ENCODE results near the gene CSGALNACT2. TPM values are rescaled to one million over a fixed set of nuclear protein-coding genes. Genes with fewer than 3 reads are reported as not detected.
A peak's percentile ranks its signal among the peaks of the same experiment; 100 is the strongest.

CSGALNACT2 gene
- total RNA-seq, 1 experiment from 2014 or later: 1.3 TPM

DNA sequence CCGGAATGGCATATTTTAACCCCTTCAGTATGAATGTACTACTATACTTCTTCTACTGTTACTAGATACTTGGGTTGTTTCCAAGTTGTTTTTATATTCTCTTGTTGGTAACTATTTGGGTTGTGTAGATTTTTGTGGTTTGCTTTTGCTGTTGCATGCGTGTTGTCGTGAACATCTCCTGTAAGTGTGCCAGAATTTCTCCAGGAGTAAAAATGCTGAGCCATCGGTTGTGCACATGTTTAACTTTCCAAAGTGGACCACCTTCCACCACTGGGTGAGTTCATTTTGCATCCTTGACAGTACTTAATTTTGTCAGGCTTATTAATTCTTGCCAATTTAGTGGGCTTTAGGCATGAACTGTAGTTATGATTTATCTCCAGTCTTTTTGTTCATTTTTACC is 47.9 kb downstream of the CSGALNACT2 start:
- no peak for DNase-seq (ENCODE audit: low spot score)

DNA sequence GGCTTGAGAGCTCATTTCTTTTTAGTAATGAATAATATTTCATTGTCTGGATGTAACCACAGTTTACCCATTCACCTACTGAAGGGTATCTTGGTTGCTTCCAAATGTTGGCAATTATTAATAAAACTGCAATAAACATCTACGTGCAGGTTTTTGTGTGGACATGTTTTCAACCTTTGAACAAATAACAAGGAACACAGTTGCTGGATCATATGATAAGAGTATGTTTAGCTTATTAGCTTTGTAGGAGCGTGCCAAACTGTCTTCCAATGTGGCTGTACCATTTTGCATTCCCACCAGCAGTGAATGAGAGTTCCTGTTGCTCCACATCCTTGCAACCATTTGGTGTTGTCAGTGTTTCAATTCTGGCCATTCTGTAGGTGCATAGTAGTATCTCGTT is 49.0 kb downstream of the CSGALNACT2 start:
- no peak for DNase-seq (ENCODE audit: low spot score)

DNA sequence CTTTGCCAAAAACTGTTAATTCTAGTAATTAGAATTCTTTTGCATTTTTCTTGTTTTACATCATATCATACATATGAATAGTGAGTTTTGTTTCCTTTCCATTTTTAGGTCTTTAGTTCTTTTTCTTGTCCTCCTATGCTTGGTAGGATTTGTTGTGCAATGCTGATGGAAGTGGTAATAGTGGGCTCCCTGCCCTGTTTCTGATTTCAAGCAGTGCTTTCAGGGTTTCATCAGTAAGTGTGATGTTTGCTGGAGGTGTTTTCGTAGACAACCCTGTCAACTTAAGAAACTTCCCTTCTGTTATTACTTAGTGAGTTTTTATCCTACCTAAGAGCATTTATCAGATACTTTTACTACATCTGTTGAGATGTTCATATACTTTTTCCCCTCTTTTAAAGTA is 50.5 kb downstream of the CSGALNACT2 start:
- no peak for DNase-seq (ENCODE audit: low spot score)

DNA sequence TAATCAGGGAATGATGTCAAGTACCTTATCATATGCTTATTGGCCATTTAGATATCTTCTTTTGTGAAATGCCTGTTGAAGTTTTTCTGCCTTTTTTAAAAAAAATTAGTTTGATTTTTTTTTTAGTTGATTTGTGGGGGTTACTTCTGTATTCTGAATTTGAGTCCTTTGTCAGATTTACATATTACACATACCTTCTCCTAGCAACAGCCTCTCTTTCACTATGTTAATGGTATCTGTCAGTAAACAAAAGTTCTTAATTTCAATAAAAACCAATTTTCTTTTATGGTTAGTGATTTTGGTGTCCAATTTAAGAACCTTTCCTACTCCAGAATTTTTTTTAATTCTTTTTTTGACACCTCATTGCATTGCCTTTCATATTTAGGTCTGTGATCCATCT is 52.0 kb downstream of the CSGALNACT2 start:
- no peak for DNase-seq (ENCODE audit: low spot score)

GRCh38 chr10:43190775-43191174 is 52.5 kb downstream of the CSGALNACT2 start:
- no peak for DNase-seq (ENCODE audit: low spot score)

GRCh38 chr10:43192884-43193283 is 54.6 kb downstream of the CSGALNACT2 start:
- DNase-seq (ENCODE audit: low spot score): no peak

DNA sequence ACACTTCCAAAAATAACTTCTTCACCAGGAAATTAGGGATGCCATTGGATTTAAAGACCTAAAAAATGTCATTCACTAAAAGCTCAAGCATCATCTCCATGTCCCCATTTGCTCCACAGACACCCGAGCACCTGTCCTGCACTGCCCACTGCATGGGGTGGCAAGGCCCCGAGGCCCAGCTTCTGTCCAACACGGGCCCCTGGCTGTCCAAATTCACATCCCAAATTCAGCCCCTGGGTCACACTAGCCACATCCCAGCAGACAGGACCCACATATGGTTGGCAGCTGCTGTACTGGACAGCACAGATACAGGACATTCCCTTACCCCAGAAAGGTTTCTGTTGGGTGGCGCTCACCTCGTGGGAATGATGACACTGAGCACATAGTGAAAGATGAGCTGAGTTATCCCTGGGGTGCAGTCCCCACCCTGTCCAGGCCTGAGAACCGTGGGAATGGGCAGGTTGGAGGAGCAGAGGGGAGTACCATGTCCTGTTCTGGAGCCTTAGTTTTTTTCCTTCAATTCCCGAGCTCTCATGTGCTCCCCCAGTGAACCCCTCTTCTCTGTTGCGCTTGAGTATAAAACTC is 55.3 kb downstream of the CSGALNACT2 start:
- DNase-seq (ENCODE audit: low spot score): no peak

DNA sequence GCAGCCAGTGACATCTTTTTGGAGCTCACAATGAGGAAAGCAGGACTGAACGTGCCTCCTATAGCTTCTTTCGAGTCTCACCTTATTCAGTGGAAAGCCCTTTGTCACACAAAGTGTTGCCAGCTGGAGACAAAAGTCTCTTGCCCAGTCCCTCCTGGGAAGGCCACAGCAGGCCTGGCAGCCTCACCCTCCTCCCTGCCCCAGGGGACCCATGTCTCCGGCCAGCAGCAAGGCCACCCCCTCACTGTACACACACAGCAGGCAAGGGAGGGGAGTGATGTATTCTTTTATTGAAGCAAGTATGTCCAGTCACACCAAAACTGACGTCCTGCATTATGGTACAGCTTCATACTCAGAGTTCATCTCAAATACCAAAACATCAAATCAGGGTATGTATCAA is 56.0 kb downstream of the CSGALNACT2 start:
- DNase-seq (ENCODE audit: low spot score): no peak

- no peak for DNase-seq (ENCODE audit: low spot score)
Observed at GRCh38 chr10:43194859-43195258, 56.6 kb downstream of the CSGALNACT2 start.

- no peak for DNase-seq (ENCODE audit: low spot score)
Observed at GRCh38 chr10:43195557-43195956, 57.3 kb downstream of the CSGALNACT2 start.

- no peak for DNase-seq (ENCODE audit: low spot score)
Observed at GRCh38 chr10:43196131-43196980, 58.1 kb downstream of the CSGALNACT2 start.

DNA sequence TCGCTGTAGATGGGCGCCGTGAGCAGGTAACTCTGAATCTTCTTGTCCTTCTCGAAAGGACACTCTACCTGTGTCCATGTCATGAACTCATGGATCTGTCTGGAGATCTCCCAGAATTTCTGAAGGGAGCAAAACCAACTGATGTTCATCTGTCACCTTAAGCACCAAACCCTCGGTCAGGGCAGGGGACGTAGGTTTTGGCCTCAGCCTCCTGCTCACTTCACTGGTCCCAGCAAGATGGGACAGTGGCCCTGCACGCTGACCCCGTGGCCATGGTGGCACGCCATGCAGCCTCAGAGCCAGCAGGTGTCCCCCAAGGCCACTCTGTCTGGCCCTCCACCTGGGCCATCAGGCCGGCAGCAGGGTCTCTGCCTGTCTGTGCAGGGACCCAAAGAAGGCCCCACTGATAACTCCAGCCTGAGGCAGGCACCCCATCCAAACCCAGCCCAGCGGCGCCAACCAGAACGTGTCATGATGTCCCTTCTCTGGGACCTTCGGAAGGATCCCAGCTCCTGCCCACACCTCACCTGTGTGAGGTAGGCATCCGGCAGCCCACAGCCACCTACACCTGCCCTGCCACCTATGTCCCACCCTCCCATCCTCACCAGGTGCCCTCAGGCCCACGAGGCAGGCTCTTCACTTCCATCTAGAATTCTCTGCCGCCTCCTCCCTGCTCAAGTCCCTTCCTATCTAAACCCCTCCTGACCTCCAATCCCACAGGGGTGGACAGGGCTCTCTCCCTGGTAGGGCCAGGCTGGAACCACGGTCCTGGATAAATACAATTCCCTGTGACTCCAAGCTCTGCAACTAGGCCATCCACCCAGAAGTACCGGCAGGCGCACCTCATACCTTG is 59.0 kb downstream of the CSGALNACT2 start:
- DNase-seq (ENCODE audit: low spot score): no peak

DNA sequence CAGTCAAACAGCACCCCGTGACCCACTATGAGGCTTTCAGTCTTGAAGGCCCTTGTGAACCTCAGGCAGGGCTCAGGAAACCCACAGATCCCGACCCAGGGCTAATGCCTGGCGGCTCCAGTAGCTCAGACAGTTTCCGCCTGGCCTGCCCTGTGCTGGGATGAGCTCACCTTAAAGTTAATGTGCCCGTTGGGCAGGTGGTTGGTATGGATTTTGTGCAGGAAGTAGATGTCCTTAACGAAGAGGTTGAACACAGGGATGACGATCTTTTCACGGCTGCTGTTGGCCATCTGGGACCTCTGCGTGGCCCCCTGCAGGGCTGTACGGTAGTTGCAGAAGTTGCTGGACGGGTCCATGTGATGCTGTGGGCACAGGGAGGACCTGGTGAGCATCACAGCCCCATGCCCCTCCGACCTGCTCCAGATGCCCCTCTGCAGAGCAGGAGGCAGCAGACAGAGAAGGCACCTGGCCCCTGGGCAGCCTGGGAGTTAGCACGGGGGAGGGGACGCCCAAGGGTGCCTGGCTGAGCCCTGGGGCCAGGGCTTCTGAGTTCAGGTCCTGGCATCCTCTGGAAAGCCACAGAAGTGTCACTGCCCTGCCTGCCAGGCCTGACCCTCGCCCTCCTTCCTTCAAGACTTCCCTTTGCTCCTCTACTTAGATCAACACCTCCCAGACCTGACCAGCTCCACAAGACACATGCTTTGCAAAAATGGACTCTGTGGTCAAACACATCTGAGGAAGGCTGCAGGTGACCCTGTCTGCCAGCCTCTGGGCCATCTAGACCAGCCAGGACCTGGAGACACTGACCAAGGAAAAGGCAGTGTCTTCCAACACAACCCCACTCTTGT is 59.8 kb downstream of the CSGALNACT2 start:
- DNase-seq (ENCODE audit: low spot score): peak; percentile 55

GRCh38 chr10:43198682-43199005 is 60.4 kb downstream of the CSGALNACT2 start:
- DNase-seq (ENCODE audit: low spot score): no peak

DNA sequence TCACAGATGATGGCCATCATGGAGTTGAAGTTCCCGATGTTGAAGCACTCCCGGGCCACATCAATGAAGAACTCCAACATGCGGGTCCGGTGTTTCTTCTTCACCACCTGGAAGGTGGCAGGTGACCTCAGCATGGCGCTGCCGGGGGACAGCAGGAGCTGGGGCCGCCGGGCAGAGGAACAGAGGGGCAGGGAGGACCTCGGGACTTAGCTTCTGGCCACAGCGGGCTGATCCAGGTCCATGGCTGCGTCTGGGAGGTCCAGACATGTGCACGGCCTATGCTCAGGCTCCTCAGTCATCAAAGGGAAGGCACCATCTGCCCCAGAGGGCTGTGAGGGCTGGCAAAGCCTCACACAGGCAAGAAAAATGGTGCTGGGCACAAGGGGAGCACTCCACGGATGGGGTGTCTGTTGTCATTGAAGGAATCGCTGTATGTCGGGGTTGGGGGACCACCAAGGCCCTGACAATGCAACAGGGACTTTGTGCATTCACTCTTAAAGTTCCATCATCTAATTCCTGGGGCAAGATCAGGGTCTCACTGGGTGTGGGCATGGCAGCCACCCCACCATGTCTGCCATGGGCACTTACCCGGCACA is 60.9 kb downstream of the CSGALNACT2 start:
- DNase-seq (ENCODE audit: low spot score): no peak

DNA sequence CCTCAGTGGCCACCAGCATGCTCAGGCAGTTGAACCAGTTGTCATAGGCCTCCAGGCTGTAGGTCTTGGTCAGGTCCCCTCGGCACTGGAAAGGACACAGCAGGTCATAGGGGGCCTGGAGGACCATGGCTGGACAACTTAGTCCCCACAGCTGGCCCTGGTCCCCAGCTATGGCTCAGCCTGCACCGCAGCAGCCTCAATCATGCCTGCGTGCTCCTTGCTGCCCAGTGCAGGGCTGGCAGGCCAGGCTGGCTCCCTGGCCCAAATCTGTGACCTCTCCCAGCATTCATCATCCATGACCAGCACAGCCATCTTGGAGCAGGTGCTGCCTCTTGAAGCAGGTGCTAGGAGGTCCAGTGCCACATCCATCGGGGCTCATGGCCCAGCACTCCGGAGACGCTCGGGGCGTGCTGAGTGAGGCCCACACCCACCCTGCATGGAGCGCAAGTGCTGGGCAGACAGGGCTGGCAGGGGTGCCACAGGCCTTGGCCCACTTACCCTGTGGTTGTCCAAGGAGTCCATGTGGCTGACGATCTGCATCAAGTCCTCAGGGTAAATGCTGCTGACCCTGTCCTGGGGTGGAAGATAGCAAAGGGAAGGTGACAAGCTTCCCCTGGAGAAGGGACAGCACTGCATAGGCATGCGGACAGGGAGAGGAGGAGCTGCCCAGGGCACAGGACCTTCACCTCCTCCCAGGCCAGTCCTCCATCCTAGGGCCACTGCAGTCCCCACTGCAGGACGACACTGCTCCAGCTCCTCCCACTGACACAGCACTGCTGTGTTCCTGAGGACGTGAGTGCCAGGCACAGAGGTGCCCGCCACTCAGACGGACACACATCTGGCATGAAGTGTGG is 61.7 kb downstream of the CSGALNACT2 start:
- no peak for DNase-seq (ENCODE audit: low spot score)

DNA sequence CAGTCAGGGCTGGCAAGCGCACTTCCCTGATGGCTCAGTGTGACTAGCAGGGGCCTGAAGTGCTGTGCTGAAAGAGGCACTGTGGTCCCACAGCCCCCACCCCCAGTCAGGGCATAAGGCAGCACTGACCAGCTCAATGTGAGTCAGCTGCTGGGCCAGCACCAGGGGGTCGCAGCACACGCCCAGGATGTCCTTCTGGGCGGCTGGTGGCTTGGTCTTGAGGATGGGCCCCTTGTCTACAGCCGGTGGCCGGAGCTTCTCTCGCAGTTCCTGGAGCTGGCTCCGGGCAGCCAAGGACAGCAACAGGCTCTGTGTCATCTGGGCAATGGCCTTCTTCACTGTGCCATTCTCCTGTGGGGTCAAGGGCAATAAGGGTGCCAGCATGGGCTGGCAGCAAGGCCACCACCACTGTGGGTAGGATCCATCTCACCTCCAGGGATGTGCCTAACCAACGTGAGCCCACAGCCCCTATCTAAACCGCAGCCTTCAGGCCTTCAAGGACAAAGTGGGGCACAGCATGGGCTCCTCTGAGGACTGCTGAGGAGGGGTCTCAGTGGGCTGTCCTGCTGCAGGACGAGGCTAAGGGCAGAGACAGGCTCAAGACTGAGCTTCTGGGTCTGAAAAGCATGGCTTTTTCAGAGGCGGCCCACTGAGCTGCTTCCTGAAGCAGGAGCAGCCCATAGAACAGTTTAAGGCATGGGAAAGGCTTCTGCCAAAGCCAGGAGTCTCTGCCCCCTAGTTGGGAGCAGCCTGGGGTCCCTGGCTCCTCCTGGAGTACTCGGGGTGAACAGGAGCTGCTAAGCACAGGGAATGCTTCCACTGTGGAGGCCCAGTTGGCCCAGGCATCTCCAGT is 62.5 kb downstream of the CSGALNACT2 start:
- no peak for DNase-seq (ENCODE audit: low spot score)

GRCh38 chr10:43201545-43202131 is 63.4 kb downstream of the CSGALNACT2 start:
- no peak for DNase-seq (ENCODE audit: low spot score)

- DNase-seq (ENCODE audit: low spot score): peak; percentile 25
Observed at GRCh38 chr10:43202224-43202656, 64.0 kb downstream of the CSGALNACT2 start.
